ENCODE results near the gene HVCN1.
"Not testable (repeated sequence)": the region's sequence is repeated elsewhere in the genome, so short reads cannot be mapped to it uniquely, and the experiment has no call there.

The HVCN1 gene

GRCh38 chr12:110726028-110726427 is 37.1 kb upstream of the HVCN1 start:
- FAIRE-seq (no peak), DNase-seq (ENCODE audit: insufficient read length, low spot score) (no peak)
- TF ChIP-seq POU2F2 (IDR thresholded peaks at IDR 0.05; ENCODE audit: low read depth, low read length): peak; percentile 79; the same call in 1 of the 2 replicates
- TF ChIP-seq POLR2AphosphoS5 (IDR thresholded peaks at IDR 0.05; ENCODE audit: low read depth, low read length): no peak

- FAIRE-seq (peak; percentile 40), DNase-seq (ENCODE audit: insufficient read length, low spot score) (no peak)
- TF ChIP-seq POLR2AphosphoS5 (IDR thresholded peaks at IDR 0.05; ENCODE audit: low read depth, low read length) (no peak), SPI1 (IDR thresholded peaks at IDR 0.05; ENCODE audit: low read depth, low read length) (no peak), POLR2A (IDR thresholded peaks at IDR 0.05; ENCODE audit: low read depth, low read length) (no peak), POU2F2 (IDR thresholded peaks at IDR 0.05; ENCODE audit: low read depth, low read length) (no peak), PAX5 (IDR thresholded peaks at IDR 0.05; ENCODE audit: insufficient read depth, low read length, severe bottlenecking) (no peak), TAF1 (IDR thresholded peaks at IDR 0.05; ENCODE audit: low read depth, low read length) (no peak)
Measured at GRCh38 chr12:110725267-110725666, 36.4 kb upstream of the HVCN1 start.

- not testable (repeated sequence) for FAIRE-seq; DNase-seq (ENCODE audit: insufficient read length, low spot score)
Measured at GRCh38 chr12:110722892-110723291, 34.0 kb upstream of the HVCN1 start.

- DNase-seq (ENCODE audit: insufficient read length, low spot score) (no peak), FAIRE-seq (no peak)
- TF ChIP-seq POLR2A (IDR thresholded peaks at IDR 0.05; ENCODE audit: low read depth, low read length) (no peak), TAF1 (IDR thresholded peaks at IDR 0.05; ENCODE audit: low read depth, low read length) (no peak), POLR2AphosphoS5 (IDR thresholded peaks at IDR 0.05; ENCODE audit: low read depth, low read length) (no peak)
Measured at GRCh38 chr12:110721570-110721969, 32.7 kb upstream of the HVCN1 start.

- TF ChIP-seq POLR2A (IDR thresholded peaks at IDR 0.05; ENCODE audit: low read depth, low read length): no peak
- no peak for TF ChIP-seq SPI1 (IDR thresholded peaks at IDR 0.05; ENCODE audit: low read depth, low read length)
- TF ChIP-seq TAF1 (IDR thresholded peaks at IDR 0.05; ENCODE audit: low read depth, low read length): no peak
- TF ChIP-seq POLR2AphosphoS5 (IDR thresholded peaks at IDR 0.05; ENCODE audit: low read depth, low read length): no peak
- no peak for TF ChIP-seq PAX5 (IDR thresholded peaks at IDR 0.05; ENCODE audit: insufficient read depth, low read length, severe bottlenecking)
- no peak for TF ChIP-seq POU2F2 (IDR thresholded peaks at IDR 0.05; ENCODE audit: low read depth, low read length)
- DNase-seq (ENCODE audit: insufficient read length, low spot score) (no peak), FAIRE-seq (no peak)
Measured at GRCh38 chr12:110720516-110720915, 31.6 kb upstream of the HVCN1 start.

GRCh38 chr12:110718222-110718908 is 29.4 kb upstream of the HVCN1 start:
- TF ChIP-seq TAF1 (IDR thresholded peaks at IDR 0.05; ENCODE audit: low read depth, low read length) (no peak), SPI1 (IDR thresholded peaks at IDR 0.05; ENCODE audit: low read depth, low read length) (peak; percentile 24; the same call in 1 of the 2 replicates), POLR2A (IDR thresholded peaks at IDR 0.05; ENCODE audit: low read depth, low read length) (peak; percentile 42; the same call in 1 of the 2 replicates), PAX5 (IDR thresholded peaks at IDR 0.05; ENCODE audit: insufficient read depth, low read length, severe bottlenecking) (no peak), POLR2AphosphoS5 (IDR thresholded peaks at IDR 0.05; ENCODE audit: low read depth, low read length) (peak; percentile 56; the same call in 1 of the 2 replicates), POU2F2 (IDR thresholded peaks at IDR 0.05; ENCODE audit: low read depth, low read length) (no peak)
- peak; percentile 71 for FAIRE-seq
- DNase-seq (ENCODE audit: insufficient read length, low spot score): no peak

- DNase-seq (ENCODE audit: insufficient read length, low spot score) (no peak), FAIRE-seq (no peak)
- TF ChIP-seq POU2F2 (IDR thresholded peaks at IDR 0.05; ENCODE audit: low read depth, low read length): no peak
Measured at GRCh38 chr12:110717037-110717436, 28.1 kb upstream of the HVCN1 start.

GRCh38 chr12:110708917-110709316 is 20.0 kb upstream of the HVCN1 start:
- TF ChIP-seq SPI1 (IDR thresholded peaks at IDR 0.05; ENCODE audit: low read depth, low read length): no peak
- no peak for FAIRE-seq

GRCh38 chr12:110705309-110705708 is 16.4 kb upstream of the HVCN1 start:
- FAIRE-seq (no peak), DNase-seq (ENCODE audit: insufficient read length, low spot score) (no peak)
- no peak for TF ChIP-seq TAF1 (IDR thresholded peaks at IDR 0.05; ENCODE audit: low read depth, low read length)
- no peak for TF ChIP-seq POLR2A (IDR thresholded peaks at IDR 0.05; ENCODE audit: low read depth, low read length)
- TF ChIP-seq POLR2AphosphoS5 (IDR thresholded peaks at IDR 0.05; ENCODE audit: low read depth, low read length): no peak
- no peak for TF ChIP-seq PAX5 (IDR thresholded peaks at IDR 0.05; ENCODE audit: insufficient read depth, low read length, severe bottlenecking)
- no peak for TF ChIP-seq POU2F2 (IDR thresholded peaks at IDR 0.05; ENCODE audit: low read depth, low read length)
- TF ChIP-seq SPI1 (IDR thresholded peaks at IDR 0.05; ENCODE audit: low read depth, low read length): no peak

More at GRCh38 chr12:110708917-110709316, 20.0 kb upstream of the HVCN1 start:
- DNase-seq (ENCODE audit: insufficient read length, low spot score): no peak

- no peak for TF ChIP-seq SPI1 (IDR thresholded peaks at IDR 0.05; ENCODE audit: low read depth, low read length)
- TF ChIP-seq POLR2A (IDR thresholded peaks at IDR 0.05; ENCODE audit: low read depth, low read length): no peak
- no peak for TF ChIP-seq PAX5 (IDR thresholded peaks at IDR 0.05; ENCODE audit: insufficient read depth, low read length, severe bottlenecking)
- TF ChIP-seq POU2F2 (IDR thresholded peaks at IDR 0.05; ENCODE audit: low read depth, low read length): no peak
- no peak for TF ChIP-seq TAF1 (IDR thresholded peaks at IDR 0.05; ENCODE audit: low read depth, low read length)
- TF ChIP-seq POLR2AphosphoS5 (IDR thresholded peaks at IDR 0.05; ENCODE audit: low read depth, low read length): no peak
- FAIRE-seq (no peak), DNase-seq (ENCODE audit: insufficient read length, low spot score) (no peak)
Measured at GRCh38 chr12:110704750-110705149, 15.8 kb upstream of the HVCN1 start.

- TF ChIP-seq PAX5 (IDR thresholded peaks at IDR 0.05; ENCODE audit: insufficient read depth, low read length, severe bottlenecking): no peak
- no peak for TF ChIP-seq TAF1 (IDR thresholded peaks at IDR 0.05; ENCODE audit: low read depth, low read length)
- TF ChIP-seq POLR2AphosphoS5 (IDR thresholded peaks at IDR 0.05; ENCODE audit: low read depth, low read length): no peak
- no peak for TF ChIP-seq POU2F2 (IDR thresholded peaks at IDR 0.05; ENCODE audit: low read depth, low read length)
- TF ChIP-seq POLR2A (IDR thresholded peaks at IDR 0.05; ENCODE audit: low read depth, low read length): no peak
- no peak for TF ChIP-seq SPI1 (IDR thresholded peaks at IDR 0.05; ENCODE audit: low read depth, low read length)
- no peak for FAIRE-seq
- no peak for DNase-seq (ENCODE audit: insufficient read length, low spot score)
Measured at GRCh38 chr12:110704231-110704630, 15.3 kb upstream of the HVCN1 start.
